Rectal smooth muscle tissue (tissue), 1 donor: ENCODE measurements around the gene RHOD.
A peak's percentile ranks its signal among the peaks of the same experiment; 100 is the strongest.

ENCODE experiments used
- H3K27ac ChIP-seq: one replicate; pipeline ENCODE4 v1.7.0; 2013; ENCODE audit warnings: low read depth, low read length, inconsistent platforms
- H3K27me3 ChIP-seq: one replicate; pipeline ENCODE4 v1.7.0; 2013; ENCODE audit warnings: low read length; ENCODE audit not compliant: control insufficient read depth, insufficient read depth
- H3K36me3 ChIP-seq: one replicate; pipeline ENCODE4 v1.7.0; 2013; ENCODE audit warnings: low read length; ENCODE audit not compliant: control insufficient read depth, insufficient read depth
- H3K4me1 ChIP-seq: one replicate; pipeline ENCODE4 v1.7.0; 2013; ENCODE audit warnings: low read length; ENCODE audit not compliant: control insufficient read depth, insufficient read depth
- H3K4me3 ChIP-seq: one replicate; pipeline ENCODE4 v1.7.0; 2013; ENCODE audit warnings: low read length
- H3K9ac ChIP-seq: one replicate; pipeline ENCODE4 v1.7.0; 2013; ENCODE audit warnings: low read length

RHOD gene

DNA sequence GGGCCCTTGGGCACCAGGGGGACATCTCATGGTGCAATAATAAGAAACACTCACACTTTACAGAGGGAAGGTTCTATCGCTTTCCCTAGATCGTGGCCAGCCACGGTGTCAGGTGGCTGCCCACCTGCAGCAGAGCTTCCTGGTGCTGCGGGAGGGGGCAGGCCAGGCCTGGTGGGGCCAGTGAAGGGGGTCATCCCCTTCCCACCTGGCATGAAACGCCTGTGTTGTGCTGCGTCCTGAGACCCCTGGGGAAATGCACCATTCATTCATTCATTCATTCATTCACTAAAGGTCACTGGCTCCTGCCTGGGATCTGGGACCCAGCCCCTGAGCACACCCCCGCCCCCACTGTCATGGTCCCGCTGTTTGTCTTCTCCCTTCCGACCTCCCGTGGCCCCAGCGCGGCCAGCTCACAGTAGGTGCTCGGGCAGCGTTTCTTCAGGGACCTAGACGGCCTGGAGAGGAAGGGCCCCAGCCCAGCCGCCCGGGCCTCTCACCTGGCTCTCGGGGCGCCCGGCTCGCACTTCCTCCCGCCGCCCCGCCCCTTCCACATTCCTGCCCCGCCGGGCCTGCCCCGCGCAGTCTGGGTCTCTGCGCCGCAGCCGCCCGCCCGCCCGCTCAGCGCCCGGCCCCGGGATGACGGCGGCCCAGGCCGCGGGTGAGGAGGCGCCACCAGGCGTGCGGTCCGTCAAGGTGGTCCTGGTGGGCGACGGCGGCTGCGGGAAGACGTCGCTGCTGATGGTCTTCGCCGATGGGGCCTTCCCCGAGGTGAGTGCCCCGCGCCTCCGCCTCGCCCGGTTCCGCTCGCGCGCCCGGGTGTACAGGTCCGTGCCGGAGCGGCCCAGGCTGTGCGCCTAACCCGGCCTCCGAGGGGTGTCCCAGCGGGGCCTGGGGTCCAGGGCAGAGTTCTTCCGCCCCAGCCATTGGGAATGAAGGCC, at the start of gene RHOD:
Gene RHOD, plus strand, starts transcription at position 581 of the 938 bp plus-strand sequence. Its CDS starts 56 bp downstream, at position 637.
- H3K4me1 ChIP-seq, result peaks cover 8% of the 10 kb centered on the region

DNA sequence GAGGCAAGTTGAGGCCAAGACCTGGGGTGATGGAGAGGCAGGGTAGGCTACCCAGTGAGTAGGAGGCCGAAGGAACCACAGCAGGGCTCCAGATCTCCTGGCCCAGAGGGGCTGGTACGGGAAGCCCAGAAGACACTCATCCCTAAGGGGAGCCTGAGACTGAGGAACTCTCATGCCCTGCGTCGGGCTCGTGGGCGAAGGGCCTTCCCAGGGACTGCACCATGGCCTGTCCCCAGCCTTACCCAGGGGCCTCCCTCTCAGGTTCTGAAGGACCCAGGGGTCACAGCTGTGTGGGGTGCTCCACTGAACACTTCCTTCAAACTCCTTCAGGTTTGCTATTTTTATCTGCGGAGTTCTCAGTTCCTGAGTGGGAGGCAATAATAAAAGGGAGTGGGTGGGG, 49.5 kb upstream of the RHOD start:
- Histone ChIP-seq H3K27me3 (no peaks in the 10 kb centered on the region), H3K4me1 (no peaks in the 10 kb centered on the region), H3K27ac (no peak overlapping the region), H3K36me3 (no peaks in the 10 kb centered on the region), H3K9ac (no peak overlapping the region), H3K4me3 (no peak overlapping the region)

More for the DNA sequence above, at the start of gene RHOD:
- Histone ChIP-seq H3K4me3 (peak within 1 kb of the TSS; percentile 63), H3K9ac (no peak within 1 kb of the TSS), H3K27ac (no peak within 1 kb of the TSS), H3K36me3 (no peaks in the 10 kb centered on the region), H3K27me3 (peaks cover 2% of the 10 kb centered on the region)

DNA sequence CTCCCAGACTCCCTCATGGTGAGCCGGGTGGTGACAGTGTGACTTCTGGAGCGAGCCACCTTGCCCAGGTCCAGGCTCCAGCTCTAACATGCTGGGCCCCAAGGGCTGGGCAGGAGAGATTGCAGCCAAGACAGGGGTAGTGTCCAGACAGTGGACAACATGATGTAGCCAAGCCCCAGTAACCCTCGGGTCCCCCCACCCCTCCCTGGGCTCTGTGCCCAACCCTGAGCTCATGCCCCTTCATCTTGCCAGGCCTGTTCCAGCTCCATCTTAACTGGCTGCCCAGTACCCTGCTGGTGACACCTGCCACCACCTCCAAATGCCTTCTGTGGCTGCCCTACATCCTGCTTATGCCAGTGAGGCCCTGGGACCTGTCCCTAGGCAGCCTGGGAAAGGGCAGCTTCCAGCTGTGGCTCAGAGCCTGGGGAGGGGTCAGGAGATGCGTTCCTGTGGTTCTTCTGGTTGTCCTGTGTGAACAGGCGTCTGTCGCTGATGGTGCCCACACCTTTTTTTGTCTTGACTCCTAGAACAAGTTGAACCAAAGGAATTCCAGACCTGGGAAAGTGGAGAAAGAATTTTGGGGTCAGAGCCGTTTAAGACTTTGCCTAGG, 46.2 kb upstream of the RHOD start:
- Histone ChIP-seq H3K4me1 (no peaks in the 10 kb centered on the region), H3K27me3 (no peaks in the 10 kb centered on the region), H3K36me3 (no peaks in the 10 kb centered on the region), H3K4me3 (no peak overlapping the region), H3K27ac (no peak overlapping the region), H3K9ac (no peak overlapping the region)

DNA sequence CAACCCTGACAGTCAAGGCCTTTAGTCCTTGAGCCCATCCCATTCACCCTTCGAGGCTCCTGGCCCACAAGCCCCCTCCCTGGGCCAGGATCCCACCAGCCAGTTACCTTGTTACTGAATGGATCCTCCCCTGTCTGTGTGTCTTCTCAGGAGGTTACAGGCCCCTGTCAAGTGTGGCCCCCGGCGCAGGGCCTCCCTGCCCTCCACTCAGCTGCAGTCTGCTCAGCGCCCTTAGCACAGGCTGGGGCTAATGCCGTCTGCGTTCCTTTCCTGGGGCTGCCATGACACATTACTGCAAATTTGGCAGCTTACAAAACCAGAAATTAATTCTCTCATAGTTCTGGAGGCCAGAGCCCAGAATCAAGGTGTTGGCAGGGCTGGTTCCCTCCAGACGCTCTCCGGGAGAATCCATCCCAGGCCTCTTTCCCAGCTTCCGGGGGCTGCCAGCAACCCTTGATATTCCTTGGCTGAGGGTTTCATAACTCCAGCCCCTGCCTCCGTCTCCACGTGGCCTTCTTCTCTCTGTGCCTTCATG, 43.1 kb upstream of the RHOD start:
- Histone ChIP-seq H3K36me3 (no peaks in the 10 kb centered on the region), H3K27me3 (no peaks in the 10 kb centered on the region), H3K4me1 (no peaks in the 10 kb centered on the region), H3K4me3 (no peak overlapping the region), H3K27ac (no peak overlapping the region), H3K9ac (no peak overlapping the region)

DNA sequence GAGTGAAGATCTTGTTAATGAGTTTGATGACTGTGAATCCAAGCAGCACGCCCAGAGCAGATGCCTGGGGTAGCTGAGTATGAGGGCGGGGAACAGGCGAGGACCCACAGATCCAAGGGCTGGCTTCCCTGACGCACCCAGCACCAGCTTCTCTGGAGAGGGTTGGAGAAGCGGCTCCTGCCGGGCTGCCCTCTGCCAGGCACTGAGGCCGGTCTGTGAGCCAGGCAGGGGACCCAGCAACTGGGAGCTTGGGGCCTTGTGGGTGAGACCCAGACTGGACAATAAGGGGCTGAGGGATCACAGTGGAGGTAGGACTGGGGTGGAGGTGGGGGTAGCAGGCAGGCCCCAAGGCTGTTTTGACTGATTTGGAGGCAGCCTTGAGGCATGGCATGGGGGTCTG, 42.3 kb upstream of the RHOD start:
- Histone ChIP-seq H3K36me3 (no peaks in the 10 kb centered on the region), H3K4me1 (no peaks in the 10 kb centered on the region), H3K27me3 (no peaks in the 10 kb centered on the region), H3K4me3 (no peak overlapping the region), H3K27ac (no peak overlapping the region), H3K9ac (no peak overlapping the region)

GRCh38 chr11:67015048-67015447, 41.6 kb upstream of the RHOD start:
- Histone ChIP-seq H3K27ac (no peak overlapping the region), H3K27me3 (no peaks in the 10 kb centered on the region), H3K36me3 (no peaks in the 10 kb centered on the region), H3K4me3 (no peak overlapping the region), H3K4me1 (no peaks in the 10 kb centered on the region), H3K9ac (no peak overlapping the region)

DNA sequence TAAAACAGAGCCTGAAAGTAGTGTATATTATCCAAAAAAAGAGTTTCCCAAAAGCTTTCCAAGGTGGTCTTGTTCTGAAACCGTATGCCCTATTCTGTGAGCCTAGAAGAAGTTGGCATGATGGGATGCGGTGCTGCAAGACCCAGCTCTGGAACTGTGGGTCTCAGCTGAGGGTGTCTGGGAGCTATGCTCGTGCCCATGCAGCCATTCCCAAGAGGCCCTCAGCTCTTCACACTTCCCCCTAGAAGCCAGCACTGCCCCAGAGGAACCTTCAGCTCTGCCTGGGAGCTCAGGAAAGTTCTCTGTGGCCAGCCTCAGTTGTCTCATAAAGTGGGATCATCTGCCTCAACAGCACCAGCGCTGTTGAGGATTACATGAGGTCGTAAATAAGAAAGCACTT, 40.1 kb upstream of the RHOD start:
- Histone ChIP-seq H3K4me3 (no peak overlapping the region), H3K27ac (no peak overlapping the region), H3K27me3 (no peaks in the 10 kb centered on the region), H3K9ac (no peak overlapping the region), H3K4me1 (no peaks in the 10 kb centered on the region), H3K36me3 (no peaks in the 10 kb centered on the region)

- Histone ChIP-seq H3K36me3 (no peaks in the 10 kb centered on the region), H3K9ac (no peak overlapping the region), H3K27ac (no peak overlapping the region), H3K4me3 (no peak overlapping the region), H3K27me3 (peaks cover 15% of the 10 kb centered on the region), H3K4me1 (no peaks in the 10 kb centered on the region)
Observed at GRCh38 chr11:67020949-67021348, 35.7 kb upstream of the RHOD start.

DNA sequence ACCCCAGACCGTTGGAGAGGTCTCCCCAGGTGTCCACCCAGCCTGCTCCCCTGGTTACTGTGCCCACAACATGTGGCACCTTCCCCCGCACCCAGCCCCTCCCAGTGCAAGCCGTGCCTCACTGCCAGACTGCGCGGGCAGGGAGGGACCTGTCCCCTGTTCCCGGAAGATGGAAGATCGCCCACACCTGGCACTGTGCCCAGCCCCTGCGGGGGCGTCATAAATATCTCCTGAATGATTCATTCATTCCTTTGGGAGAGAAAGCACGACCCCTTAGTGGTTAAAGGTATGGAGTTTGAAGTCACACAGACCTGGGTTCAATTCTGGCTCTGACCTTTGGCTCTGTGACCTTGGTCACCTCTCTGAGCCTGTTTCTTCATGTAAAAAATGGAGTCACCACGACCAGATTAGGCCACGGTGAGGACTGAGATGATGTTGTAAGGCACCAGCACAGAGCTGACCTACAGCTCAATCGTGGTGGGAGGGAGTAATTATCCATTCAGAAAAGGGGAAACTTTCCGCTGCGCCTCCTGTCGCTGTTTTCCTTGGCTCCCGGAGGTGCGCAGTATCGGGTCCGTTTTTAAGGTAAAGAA, 34.2 kb upstream of the RHOD start:
- H3K27ac ChIP-seq, result no peak overlapping the region
- H3K4me3 ChIP-seq, result peak overlapping the region; percentile 54
- peaks cover 15% of the 10 kb centered on the region for H3K27me3 ChIP-seq

DNA sequence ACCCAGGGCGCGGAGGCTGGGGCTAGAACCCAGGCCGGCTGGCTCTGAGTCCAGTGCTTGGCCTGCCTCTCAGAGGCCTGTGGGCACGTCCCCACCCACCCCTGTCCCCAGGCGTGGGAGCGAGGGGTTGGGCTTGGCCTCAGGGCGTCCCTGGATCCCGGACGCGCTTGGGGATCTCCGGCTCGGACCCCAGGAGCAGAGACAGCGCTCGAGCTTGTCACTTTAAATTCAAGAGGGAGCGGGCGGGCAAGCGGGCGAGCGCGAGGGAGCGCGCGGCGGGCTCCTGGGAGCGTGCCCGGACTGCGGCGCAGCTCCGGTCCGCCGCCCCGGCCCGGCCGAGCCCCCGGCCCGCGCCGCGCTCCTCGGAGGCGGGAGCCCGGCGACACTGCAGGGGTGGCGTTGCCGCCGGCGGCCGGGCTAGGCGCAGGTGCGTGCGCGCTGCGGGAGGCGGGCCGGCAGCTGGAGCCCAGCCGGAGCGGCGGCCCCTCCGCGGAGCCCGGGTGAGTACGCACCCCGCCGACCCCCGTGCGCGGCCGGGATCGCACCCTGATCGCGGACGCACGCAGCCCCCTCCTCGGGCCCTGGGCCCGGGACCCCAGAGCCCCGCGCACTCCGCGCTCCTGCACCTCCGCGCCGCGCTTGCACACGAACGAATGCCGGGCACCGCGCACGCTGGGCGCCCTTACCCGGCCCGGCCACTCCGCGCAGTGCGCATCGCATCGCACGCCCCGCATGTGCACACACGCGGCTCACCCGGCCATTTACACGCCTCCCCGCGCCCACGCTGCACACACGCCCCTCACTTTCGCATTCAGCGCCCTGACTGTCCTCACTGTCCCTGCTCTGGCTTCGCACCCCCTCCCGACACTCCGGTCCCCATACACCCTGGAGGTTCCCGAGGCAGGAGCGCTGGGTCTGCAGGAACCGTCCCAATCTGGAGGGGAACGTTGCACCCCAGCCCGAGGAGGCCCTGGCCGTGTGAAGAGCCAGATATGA, 33.4 kb upstream of the RHOD start, which contains the start of gene SYT12:
Gene SYT12, plus strand, starts transcription at position 174 of the 996 bp plus-strand sequence. CDS start 7,011 bp downstream, outside the sequence.
- H3K4me1 ChIP-seq, result no peaks in the 10 kb centered on the region
- no peak within 1 kb of the TSS for H3K9ac ChIP-seq
- no peaks in the 10 kb centered on the region for H3K36me3 ChIP-seq
- H3K27me3 ChIP-seq, result peaks cover 15% of the 10 kb centered on the region
- H3K27ac ChIP-seq, result no peak within 1 kb of the TSS
- H3K4me3 ChIP-seq, result peak within 1 kb of the TSS; percentile 54

More for the DNA sequence above, 34.2 kb upstream of the RHOD start:
- H3K36me3 ChIP-seq, result no peaks in the 10 kb centered on the region
- H3K9ac ChIP-seq, result no peak overlapping the region
- no peaks in the 10 kb centered on the region for H3K4me1 ChIP-seq

DNA sequence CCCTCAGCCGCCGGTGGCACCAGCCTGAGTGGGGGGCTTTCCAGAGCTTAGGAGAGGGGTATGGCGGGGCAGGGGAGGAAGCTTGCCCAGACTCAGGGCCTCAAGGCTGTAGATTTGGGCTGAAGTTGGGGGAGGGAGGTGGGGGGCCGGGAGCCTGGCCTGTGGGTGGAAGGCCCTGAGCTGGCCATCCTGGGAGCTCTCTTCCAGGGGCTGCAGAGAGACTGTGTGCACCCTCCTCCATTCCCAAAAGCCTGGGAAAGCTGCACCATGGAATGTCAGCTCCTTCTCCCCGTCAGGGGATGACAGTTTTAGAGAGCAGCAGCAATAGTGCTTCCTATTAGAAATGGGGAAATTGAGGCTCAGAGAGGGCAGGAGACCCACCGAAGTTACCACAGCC, 32.7 kb upstream of the RHOD start:
- Histone ChIP-seq H3K36me3 (no peaks in the 10 kb centered on the region), H3K27ac (no peak overlapping the region), H3K4me1 (no peaks in the 10 kb centered on the region), H3K27me3 (peaks cover 15% of the 10 kb centered on the region), H3K4me3 (peak overlapping the region; percentile 54), H3K9ac (no peak overlapping the region)
